NOMO-1 (cell line): ENCODE measurements around the gene MYO7B.

Experiments used
- DNase-seq, 2 experiments: peaks; one replicate each; lab custom pipeline; 2025; ENCODE audit not compliant: unreplicated experiment in 2 of 2; lab: John Stamatoyannopoulos, UW

The MYO7B gene

GRCh38 chr2:127535422-127535901, at the start of gene MYO7B:
TSS of gene MYO7B (plus strand) at chr2:127535683. CDS start at chr2:127559723, 24,040 bp downstream.
- no peak for DNase-seq

DNA sequence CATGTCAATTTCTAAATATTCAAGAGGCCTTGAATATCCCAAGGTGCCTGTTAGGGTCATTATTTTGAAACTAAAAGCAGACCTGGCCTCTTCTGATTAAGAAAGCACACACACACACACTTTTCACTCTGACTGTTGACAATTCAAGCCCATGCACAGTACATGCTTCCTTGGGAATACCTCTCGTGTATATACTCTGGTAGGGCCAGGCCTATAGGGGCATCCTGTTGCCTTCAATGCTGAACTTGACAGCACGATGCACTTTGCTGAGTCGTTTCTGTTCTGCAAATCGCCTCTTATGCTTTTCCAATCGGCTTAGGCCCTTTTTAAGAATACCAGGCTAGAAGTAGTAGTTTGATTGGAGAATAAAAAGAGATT, 49.8 kb upstream of the MYO7B start:
- peak in 1 of 2 experiments; percentile 45 for DNase-seq

GRCh38 chr2:127486247-127487058, 49.0 kb upstream of the MYO7B start:
- DNase-seq: peak; percentile 67 to 84

DNA sequence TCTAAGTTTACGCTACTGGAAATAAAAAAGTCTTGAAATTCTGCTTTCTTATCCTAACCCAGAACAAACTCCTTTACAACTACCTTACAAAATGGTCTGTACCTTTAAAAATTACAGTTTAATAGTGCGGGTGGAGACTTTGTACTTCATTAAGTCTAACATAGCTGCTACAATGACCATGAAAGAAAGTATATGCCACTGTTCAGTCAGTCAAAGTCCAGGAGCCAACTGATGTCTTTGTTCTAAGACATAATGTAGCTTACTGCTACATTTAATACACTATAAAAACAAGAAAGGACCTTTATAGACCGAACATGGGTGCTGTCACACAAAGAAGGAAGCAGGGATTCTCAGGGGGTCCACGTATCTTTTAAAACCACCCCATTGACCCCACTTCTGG, 45.2 kb upstream of the MYO7B start:
- DNase-seq: no peak

DNA sequence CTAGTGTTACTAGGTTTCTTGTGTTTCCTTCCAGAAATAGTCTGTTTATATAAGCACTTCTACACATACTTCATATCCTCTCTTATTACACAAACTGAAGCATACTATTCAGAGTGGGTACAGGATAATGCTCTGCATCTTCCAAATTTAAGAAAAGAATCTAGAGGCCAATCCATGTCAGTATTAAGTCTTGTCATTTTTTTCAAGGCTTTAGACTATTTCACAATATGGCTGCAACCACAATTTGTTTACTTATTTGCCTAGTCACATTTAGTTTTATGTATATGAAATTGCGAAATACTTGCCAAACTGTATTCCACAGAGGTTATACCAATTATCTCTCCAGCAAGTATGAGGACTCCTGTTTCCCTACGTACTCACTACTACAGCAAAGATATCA, 37.1 kb upstream of the MYO7B start:
- DNase-seq: peak; percentile 15 to 65

GRCh38 chr2:127503491-127503890, 32.0 kb upstream of the MYO7B start:
- no peak for DNase-seq

- DNase-seq: no peak
These were observed 30.7 kb upstream of the MYO7B start for GRCh38 chr2:127504552-127505430.

- peak in 1 of 2 experiments; percentile 33 for DNase-seq
These were observed 29.0 kb upstream of the MYO7B start for GRCh38 chr2:127506510-127506909.

DNA sequence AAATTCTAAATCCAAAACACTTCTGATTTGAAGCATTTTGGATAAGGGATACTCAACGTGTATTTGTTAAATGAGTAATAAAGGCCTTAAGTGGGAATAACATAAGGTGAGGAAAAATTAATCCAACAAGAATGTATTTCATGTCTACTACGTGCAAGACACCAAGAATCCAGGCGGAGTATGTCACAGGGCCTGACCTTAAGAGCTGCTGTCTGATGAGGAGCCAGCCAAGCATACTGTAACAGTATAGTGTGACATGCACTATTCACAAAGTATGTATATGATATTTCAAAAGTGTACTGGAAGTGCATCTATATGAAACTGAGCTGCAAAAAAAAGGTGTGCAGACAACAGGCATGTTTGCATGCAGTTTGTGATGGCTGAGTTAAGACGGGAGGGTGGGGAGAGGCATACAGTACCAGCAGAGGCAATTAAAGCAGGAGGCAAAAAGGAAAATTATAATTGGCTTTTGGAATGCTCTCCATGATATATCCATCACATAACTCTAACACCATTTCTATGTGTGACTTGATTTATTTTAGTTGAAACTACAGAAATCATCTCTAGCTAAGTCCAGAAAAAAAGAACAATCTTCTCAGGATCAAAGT, 27.4 kb upstream of the MYO7B start:
- DNase-seq: no peak

DNA sequence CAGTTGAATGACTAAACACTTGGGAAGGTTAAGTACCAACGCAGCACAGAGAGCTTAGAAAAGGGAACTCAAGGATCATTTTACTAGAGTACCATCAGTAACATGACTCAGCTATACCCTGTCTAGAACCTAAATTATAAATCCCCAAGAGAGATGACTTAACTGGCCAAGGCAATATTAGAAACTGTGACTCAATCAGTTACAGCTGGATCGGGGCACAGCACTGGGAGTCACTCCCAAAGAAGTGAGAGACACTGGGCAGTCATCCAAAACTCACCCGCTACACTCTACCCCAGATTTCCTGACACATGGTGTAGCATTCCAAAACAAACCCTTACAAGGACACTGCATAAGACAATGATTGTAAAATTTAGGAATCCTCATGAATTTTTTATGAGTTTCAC, 26.9 kb upstream of the MYO7B start:
- peak; percentile 75 to 85 for DNase-seq

DNA sequence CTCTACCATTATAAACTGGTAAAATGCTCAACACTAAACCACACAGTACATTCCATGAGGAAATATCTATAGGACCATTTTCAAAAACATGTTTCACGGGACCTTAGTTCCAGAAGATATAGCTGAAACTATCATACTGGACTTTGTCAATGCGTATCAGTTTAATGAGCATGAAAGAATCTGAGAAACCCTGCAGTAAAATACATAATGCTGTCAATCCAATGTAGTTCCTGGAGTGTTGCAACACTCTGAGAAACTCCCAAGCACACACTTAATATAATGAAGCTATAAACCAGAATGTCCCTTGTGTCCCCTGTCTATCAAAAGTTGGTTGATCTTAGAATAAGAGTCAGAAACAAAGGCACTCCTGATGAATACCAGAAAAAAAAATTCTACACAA, 25.4 kb upstream of the MYO7B start:
- DNase-seq: no peak

DNA sequence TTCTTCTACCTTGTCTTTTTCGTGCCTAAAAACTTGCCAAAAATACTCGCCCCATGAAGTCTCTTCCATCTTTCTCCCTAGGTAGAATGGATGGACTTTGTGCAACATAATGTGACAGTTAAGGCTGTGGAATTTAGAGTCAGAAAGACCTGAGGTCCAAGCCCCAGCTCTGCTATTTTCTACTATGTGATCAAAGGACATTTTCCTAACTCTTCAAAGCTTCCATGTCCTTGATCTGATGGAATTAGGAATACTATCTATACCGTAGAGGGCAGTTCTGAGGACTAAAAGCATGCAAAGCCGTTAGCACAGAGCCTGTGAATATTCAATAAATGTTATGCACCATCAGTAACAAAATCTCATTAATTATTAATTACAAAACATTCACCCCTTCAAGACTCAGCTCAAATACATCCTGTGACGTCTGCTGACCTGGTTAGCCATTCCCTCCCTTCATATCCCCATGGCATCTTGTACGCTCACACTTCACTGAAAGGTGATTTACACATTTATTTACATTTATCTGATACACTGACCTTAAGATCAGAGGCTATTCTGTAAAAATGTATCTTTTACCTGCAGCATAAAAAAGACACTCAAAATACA, 24.3 kb upstream of the MYO7B start:
- DNase-seq: no peak

DNA sequence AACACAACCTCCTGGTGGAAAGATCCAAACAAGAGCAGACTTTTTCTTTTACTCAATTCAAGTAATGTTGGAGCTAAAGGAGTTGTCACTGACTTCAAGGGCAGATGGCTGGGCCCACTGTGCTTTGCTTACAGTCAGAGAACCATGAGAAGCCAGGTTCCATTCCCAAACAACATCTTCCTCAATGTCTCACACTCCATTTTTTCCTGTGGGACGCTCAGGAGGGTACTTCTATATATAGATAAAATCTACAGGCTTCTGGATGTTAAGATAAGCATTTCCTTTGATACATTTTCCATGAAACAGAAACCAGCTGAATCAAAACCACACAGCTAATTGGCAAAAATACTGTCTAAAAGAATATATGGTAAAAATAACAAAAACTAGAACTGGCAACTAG, 23.6 kb upstream of the MYO7B start:
- no peak for DNase-seq

- DNase-seq: no peak
These were observed 23.1 kb upstream of the MYO7B start for GRCh38 chr2:127512362-127512761.

- DNase-seq: no peak
These were observed 21.4 kb upstream of the MYO7B start for GRCh38 chr2:127514076-127514475.

DNA sequence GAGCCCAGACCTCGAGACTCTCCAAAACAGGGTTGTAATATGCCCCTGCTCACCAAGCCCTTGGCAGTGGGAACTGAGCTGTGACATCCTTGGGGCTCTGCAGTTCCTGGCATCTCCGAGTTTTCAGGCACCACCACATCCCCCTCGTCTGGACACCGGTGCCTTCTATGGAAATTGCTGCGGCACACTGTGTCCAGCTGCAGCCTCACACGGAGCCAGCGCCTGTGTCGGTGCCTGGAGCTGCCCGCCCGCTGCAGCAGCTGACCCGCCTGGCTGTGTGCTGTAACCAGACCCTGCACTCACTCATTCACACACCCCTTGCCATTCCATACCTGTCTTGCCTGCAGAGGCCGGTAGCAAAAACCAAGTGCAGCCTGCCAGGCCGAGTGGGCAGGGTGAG, 21.0 kb upstream of the MYO7B start:
- no peak for DNase-seq

DNA sequence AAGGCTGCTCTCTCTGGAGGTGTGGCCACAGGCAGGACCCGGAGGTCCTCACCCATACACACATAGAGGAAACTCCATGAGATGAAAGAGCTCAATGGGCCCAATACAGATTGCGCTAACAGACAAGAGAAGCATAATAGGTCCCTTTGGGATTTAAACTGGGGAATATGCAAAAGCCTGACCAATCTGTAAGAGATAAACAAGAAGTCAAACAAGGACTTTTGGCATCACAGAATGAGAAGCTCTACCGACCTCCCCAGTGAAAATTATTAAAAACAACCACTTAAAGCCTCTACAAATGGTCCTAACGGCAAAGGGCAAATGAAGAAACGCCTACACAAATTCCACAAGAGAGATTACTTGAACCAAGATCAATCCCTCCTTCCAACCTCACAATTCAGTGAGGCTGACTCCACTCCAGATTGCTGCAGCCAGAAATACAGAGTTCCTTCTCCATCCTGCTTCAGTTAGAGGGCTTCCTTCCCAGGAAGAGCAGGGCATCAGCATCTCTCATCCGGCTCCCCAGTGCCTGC, 20.0 kb upstream of the MYO7B start:
- no peak for DNase-seq

DNA sequence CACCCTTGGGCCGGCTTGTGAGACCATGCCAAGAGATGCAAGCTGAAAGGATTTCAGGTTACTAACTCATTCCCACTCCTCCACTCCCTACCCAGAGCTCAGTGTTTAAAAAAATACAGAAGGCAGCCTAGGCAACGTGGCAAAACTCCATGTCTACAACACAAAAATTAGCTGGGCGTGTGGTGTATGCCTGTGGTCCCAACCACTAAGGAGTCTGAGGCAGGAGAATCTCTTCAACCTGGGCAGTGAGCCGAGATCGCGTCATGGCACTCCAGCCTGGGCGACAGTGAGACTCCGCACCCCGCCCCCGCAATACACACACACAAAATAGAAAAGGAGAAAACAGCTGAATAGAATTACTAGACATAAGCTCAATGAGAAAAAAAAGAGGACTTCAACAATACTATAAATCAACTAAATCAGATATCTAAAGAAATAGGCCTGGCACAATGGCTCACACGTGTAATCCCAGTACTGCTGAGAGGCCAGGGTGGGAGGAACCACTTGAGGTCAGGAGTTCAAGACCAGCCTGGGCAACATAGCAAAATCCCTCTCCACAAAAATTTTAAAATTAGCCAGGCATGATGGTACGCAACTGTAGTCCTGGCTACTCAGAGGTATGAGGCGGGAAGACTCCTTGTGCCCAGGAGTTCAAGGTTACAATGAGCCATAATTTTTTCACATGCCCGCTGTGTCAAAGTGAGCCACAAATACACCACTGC, 19.3 kb upstream of the MYO7B start:
- no peak for DNase-seq

DNA sequence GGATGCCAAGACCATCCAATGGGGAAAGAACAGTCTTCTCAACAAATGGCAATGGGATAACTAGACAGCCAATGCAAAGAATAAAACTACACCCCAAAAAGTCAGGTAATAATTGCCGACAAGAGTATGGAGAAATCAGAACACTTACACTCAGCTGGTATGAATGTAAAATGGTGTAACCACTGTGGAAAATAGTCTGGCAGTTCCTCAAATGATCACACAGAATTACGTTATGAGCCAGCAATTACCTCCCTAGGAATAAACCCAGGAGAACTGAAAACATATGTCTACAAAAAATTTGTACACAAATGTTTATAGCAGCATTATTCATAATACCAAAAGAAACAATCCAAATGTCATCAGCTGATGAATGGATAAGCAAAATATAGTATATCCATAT, 18.0 kb upstream of the MYO7B start:
- DNase-seq: no peak

DNA sequence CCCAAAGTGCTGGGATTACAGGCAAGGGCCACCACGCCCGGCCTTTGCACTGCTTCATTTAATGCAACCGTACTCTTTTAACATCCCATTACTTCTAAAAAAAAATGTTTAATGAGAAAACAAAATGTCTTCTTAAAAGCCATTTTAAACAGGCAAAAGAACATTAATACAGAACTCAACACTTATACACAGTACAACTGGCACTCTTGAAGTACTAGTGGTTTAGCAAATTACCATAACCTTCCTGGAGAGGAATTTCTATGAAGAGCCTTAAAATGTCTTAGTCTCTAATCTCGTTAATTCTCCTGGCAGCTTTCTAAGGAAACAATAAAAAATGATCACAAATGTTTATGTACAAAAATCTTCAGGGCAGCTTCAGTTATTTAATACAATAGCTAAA, 15.1 kb upstream of the MYO7B start:
- DNase-seq: no peak
